HG03521 (cell line): ENCODE results near the gene NIM1K.
"Not testable (repeated sequence)": the region's sequence is repeated elsewhere in the genome, so short reads cannot be mapped to it uniquely, and the experiment has no call there.

Experiments
- ATAC-seq: cut with Tn5 transposase; IDR thresholded peaks from one replicate; pipeline ENCODE4 v1.9.1; 2021; ENCODE audit warnings: mild to moderate bottlenecking, moderate library complexity; ENCODE audit not compliant: unreplicated experiment

NIM1K gene

DNA sequence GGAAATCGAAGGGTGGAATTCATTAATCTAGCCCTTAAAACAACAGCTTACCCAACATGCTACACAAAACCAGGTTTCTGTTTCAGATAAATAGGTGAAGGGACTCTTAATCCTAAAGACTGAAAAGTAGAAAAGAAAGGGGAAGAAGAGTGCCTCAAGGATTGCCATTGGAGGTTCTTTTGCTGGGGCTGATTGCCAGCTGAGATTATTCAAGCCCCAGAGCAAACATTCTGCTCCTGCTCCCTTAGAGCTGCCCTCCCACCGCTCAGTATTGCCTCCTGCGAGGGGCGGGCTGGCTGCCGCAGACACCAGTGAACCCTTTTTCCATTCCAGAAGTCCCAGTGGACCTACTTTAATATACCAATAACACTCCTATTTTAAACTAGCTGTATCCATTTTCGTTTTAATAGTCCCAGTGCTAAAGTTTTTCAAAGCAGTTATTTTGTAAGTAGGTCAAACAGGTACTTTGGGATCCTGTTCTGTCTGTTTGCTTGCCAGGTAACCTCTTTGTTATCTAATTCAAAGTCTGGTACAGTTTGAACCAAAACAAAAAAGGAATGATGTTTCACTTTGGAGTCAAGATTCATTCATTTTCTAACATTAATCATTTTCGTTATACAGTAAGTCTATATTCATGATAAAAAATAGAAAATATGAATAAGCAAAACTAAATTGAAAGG is 82.5 kb downstream of the NIM1K start:
- no peak for ATAC-seq

DNA sequence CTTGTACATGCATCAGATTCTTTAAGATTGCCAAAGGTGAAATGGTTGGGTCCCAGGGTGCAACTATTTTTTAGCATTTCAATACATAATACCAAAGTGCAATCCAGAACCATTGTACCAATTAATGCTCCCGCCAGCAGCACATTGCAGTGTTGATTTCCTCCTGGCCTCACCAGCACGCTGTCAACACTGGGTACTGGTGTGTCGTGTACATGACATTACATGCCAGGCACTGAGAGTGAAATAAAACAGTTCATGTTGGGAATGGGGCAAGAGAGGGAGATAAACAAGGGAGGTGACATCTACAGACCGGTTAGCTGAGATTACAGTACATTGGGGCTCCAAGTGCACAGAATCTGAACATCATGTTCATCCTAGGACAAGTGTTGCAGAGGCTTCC is 83.4 kb downstream of the NIM1K start:
- ATAC-seq = no peak

DNA sequence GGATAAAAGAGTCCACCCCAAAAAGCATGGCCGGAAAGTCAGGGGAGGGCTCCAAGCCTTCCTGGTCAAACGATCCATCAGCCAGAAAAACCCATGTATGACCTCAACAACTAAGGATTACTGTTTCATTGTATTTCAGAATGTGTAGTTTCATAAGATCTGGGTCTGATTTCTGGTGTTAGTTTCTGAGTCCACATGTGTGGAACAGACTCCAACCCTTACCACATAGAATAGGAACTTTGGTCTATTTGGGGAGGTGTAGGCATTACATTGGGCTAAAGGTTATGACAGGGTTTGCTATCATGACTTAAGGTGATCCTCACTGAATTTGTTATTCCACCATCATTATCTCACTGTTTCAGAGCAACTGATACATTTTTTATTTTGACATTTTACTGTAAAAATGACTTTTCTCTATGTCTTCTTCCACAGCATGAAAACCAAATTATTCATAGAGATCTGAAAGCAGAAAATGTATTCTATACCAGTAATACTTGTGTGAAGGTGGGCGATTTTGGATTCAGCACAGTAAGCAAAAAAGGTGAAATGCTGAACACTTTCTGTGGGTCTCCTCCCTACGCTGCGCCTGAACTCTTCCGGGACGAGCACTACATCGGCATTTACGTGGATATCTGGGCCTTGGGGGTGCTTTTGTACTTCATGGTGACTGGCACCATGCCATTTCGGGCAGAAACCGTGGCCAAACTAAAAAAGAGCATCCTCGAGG is 87.7 kb downstream of the NIM1K start:
- ATAC-seq = no peak

DNA sequence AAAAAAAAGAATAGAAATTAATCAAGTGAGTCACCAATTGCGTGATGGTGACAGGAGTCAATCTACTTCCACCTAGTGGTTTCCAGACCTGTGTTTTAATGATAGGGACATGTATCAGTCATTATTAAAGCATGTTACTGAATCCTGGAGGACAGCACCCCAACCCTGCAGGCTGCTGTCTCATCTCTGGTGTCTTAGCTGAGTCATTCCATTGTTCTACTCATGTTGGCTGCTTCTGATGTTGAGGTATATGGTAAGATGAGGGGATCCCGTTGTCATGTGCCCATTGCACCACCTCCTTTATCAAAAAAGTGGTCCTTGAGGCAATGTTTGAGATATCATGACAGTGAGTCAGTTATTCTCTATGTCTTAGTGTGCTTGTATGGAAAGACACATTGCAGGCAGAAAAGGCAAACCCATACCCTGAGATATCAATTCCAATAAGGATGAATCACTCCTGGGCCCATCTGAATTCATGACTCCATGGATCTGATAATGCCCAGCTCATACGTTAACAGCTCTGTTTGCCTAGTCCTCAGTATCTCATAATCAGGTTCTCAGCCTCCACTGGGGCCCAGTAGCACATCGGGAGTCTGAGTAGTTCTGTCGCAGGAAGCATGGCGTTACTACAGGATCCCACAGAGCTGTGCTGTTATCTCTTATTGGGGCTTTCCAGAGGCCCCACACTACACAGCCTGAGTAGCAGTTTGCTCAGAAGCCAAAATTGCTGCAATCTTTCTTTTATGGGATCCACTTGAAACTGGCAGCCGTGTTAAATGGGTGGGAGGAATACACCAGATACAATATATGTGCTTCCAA is 90.0 kb downstream of the NIM1K start:
- ATAC-seq = no peak

- no peak for ATAC-seq
These were observed 94.6 kb downstream of the NIM1K start for GRCh38 chr5:43286623-43287022.

DNA sequence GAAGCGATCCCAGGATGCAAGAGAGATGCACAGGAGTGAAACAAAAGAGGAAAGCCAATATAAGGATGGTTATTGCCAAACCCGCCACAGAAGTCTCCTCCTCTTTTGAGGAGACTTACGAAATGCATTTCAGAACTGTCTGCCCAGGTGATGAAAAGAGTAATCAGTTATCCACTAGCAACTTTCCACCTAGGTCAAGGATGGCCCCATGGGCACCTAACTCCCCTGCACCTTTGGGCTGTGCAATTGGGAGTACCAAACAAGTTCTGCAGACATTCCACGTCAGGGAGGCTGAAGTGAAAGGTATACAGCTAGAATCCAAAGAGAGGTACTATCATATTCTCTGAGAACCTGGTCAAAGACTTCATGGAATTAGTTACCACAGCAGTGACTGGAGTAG is 95.5 kb downstream of the NIM1K start:
- no peak for ATAC-seq

GRCh38 chr5:43288269-43288831 is 96.3 kb downstream of the NIM1K start:
- ATAC-seq = no peak

DNA sequence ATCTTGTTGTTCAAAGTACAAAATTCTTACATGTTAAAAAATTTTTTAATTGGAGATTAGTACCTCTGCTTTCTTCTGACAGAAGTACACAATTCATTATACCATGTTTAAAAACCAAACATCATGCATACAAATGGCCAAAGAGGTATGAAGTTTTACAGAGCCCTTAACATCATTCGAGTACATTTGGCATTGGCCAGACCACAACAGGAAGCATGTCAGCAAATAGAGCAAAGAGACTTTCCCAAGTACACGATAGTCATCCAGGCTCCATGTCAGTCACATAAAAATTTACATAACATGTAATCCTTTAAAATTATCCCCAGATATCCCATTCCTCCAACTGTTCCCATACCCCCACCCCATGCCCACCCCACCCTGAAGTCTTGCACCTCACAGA is 98.7 kb downstream of the NIM1K start:
- no peak for ATAC-seq

GRCh38 chr5:43294226-43294625 is 102.2 kb downstream of the NIM1K start:
- no peak for ATAC-seq

- ATAC-seq = no peak
These were observed 103.2 kb downstream of the NIM1K start for GRCh38 chr5:43295202-43295601.

DNA sequence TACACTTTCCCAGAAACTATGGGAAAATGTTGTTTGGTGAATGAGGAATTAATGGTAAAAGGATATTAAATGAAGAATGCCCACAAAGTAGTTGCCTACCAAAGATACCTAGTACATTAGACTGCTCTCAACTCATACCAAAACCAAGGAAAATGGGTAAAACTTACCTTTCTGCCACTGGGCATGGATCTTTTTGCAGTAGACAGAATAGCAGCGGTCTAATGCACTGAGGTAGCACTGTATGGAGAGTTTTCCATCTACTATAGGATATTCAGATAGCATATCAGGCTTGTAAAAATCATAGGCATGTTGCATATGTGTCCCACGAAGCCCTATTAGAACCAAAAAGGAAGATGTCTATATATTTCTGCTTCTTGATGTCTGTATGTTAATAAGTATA is 104.8 kb downstream of the NIM1K start:
- ATAC-seq = no peak

- ATAC-seq = no peak
These were observed 106.4 kb downstream of the NIM1K start for GRCh38 chr5:43298443-43298842.

DNA sequence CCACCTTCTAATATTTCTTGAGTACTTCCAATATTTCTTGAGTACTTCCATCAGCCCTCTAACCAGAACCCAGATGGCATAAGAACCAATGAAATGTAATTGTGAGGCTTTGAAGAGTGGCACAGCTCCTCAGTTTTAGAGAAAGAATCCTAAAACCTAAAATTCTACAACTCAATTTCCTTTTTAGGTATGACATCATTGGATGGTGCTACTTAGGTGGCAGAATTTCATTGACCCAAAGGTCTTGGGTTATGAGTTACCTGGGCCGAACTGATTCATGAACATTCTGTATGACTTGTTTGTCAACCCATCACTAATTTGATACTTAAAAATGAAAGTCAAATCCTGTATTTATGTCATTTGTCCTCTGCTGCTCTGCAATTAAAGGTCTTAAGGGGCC is 108.1 kb downstream of the NIM1K start:
- ATAC-seq = no peak

- no peak for ATAC-seq
These were observed 109.6 kb downstream of the NIM1K start for GRCh38 chr5:43301653-43302091.

GRCh38 chr5:43302481-43302880 is 110.5 kb downstream of the NIM1K start:
- ATAC-seq = no peak

DNA sequence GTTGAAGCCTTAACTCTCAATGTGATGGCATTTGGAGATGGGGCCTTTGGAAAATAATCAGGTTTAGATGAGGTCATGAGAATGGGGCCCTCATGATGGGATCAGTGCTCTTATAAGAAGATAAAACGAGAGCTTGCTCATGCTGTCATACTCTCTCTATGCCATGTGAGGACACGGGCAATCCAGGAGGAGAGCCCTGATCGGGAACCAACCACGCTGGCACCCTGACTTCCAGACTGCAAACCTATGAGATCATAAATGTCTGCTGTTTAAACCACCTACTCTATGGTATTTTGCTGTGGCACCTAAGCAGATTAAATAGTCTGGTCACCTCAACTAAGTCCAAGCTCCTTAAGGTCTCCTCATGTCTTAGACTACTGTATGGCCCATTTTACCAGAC is 111.2 kb downstream of the NIM1K start:
- ATAC-seq = no peak

DNA sequence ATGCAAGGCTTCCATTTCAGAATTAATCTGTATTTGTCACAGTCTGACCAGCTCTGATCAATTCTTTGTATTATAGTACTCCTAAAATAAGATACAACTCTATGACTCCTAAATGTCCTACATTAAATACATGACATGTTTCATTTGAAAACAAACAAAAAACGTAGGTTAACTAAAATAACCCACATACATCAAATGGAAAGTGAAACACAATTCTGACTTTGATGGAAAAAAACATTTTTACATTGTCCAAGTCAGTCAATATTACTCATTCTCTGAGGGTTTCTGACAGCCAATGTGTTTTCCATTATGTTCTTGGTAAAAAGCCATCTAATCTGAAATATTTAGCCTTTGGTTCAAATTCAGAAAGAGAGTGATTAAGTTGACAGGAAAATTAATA is 112.5 kb downstream of the NIM1K start:
- no peak for ATAC-seq

DNA sequence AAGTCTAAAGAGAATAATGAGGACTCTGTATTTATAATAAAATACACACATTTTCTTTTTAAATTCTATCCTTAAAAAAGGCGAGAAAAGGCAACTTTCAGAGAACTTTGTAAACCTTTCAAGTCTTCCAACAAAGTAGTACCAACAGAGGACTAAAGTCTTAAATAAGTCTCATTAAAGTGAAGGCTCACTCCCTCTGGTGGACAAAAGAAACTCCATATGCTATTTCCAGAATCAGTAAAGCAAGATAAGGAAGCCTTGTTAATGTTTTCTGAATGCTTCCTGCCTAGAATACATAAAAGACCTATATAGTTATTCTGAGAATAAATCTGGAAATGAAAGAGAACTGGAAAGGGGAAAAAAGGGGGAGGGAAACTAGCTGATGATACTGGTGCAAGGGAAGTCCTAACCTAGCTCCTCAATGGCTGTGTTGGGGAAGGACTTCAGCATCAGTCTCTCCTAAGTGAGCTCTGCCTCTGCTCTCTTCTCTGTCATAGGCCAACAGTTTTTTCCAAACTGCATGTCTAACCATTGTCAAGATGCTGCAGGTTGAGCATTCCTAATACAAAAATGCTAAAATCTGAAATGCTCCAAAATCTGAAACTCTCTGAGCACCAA is 114.0 kb downstream of the NIM1K start:
- no peak for ATAC-seq

- ATAC-seq = not testable (repeated sequence)
These were observed 114.9 kb downstream of the NIM1K start for GRCh38 chr5:43306954-43307353.

DNA sequence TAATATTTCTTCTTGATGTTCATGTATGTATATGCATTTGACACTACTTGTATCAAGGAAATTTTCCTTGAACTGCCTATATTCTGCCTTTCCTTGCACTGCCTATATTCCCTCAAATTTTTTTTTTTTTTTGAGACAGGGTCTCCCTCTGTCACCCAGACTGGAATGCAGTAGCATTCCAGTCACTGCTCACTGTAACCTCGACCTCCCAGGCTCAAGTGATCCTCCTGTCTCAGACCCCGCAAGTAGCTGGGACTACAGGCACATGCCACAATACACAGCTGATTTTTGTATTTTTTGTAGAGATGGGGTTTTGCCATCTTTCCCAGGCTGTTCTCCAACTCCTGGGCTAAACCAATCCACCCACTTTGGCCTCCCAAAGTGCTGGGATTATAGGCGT is 117.1 kb downstream of the NIM1K start:
- ATAC-seq = no peak

GRCh38 chr5:43309637-43310036 is 117.6 kb downstream of the NIM1K start:
- ATAC-seq = no peak
